Common myeloid progenitor, CD34-positive (primary cell): ENCODE measurements around the gene SELENOO.
A peak's percentile ranks its signal among the peaks of the same experiment; 100 is the strongest.

Experiments used
- CTCF ChIA-PET: fragments of 350-600 bp; sonication (Branson Sonifier 250); formaldehyde crosslinking; loops from one replicate; lab custom pipeline; 2021; ENCODE audit warnings: antibody characterized with exemption; lab: Charles Lee
- POLR2A ChIA-PET: fragments of 350-600 bp; sonication (Branson Sonifier 250); formaldehyde crosslinking; loops from one replicate; lab custom pipeline; 2021; ENCODE audit warnings: antibody characterized with exemption; lab: Charles Lee
- DNase-seq, 3 donors: peaks; one replicate each; pipeline versions ENCODE4 v3.0.0 to v3.0.0-alpha.2; 2013
- H3K27ac ChIP-seq, 2 experiments: 1 replicate in 1 of 2; 2 replicates in 1 of 2; pipeline ENCODE4 v1.7.0; 2013; ENCODE audit warnings: inconsistent platforms in 2 of 2, low read length in 2 of 2, mild to moderate bottlenecking in 2 of 2, low read depth in 1 of 2, moderate library complexity in 1 of 2; ENCODE audit not compliant: severe bottlenecking in 2 of 2, insufficient read depth in 1 of 2, poor library complexity in 1 of 2
- H3K27me3 ChIP-seq, 5 experiments: replicated peaks in 2 of 5; 1 replicate in 3 of 5; 2 replicates in 2 of 5; pipeline versions ENCODE4 v1.6.1 to v1.7.0; 2013; ENCODE audit warnings: low read length in 4 of 5, mild to moderate bottlenecking in 2 of 5, moderate library complexity in 2 of 5, inconsistent platforms in 1 of 5; ENCODE audit not compliant: insufficient read depth in 5 of 5, control insufficient read depth in 4 of 5
- H3K36me3 ChIP-seq, 4 experiments: 1 replicate in 2 of 4; 2 replicates in 2 of 4; pipeline versions ENCODE4 v1.6.1 to v1.7.0; 2013; ENCODE audit warnings: low read length in 3 of 4, control low read depth in 1 of 4, mild to moderate bottlenecking in 1 of 4; ENCODE audit not compliant: control insufficient read depth in 4 of 4, insufficient read depth in 4 of 4
- H3K4me1 ChIP-seq, 4 experiments: 1 replicate in 3 of 4; 2 replicates in 1 of 4; pipeline versions ENCODE4 v1.6.1 to v1.7.1; 2013; ENCODE audit warnings: low read length in 3 of 4, mild to moderate bottlenecking in 3 of 4, control low read depth in 1 of 4, inconsistent platforms in 1 of 4, moderate library complexity in 1 of 4; ENCODE audit not compliant: control insufficient read depth in 4 of 4, insufficient read depth in 4 of 4; ENCODE audit errors: control extremely low read depth in 1 of 4
- H3K4me3 ChIP-seq, 7 experiments: 1 replicate in 4 of 7; 2 replicates in 3 of 7; pipeline versions ENCODE4 v1.5.1 to v1.7.0; 2013; ENCODE audit warnings: mild to moderate bottlenecking in 7 of 7, low read length in 6 of 7, moderate library complexity in 6 of 7, inconsistent platforms in 2 of 7, low read depth in 2 of 7, control low read depth in 1 of 7; ENCODE audit not compliant: insufficient read depth in 4 of 7, control insufficient read depth in 1 of 7; ENCODE audit errors: extremely low read depth in 1 of 7
- H3K9me3 ChIP-seq, 5 experiments: 1 replicate in 4 of 5; 2 replicates in 1 of 5; pipeline versions ENCODE4 v1.6.1 to v1.7.1; 2013; ENCODE audit warnings: low read length in 4 of 5, mild to moderate bottlenecking in 2 of 5, inconsistent platforms in 1 of 5, low read depth in 1 of 5, moderate library complexity in 1 of 5; ENCODE audit not compliant: control insufficient read depth in 4 of 5, insufficient read depth in 2 of 5; ENCODE audit errors: control extremely low read depth in 1 of 5
- WGBS: methylation state at CpG from one replicate; pipeline ENCODE4 v1.1.5; 2013; ENCODE audit not compliant: insufficient coverage; 5-methylcytosine and 5-hydroxymethylcytosine counted together

The SELENOO gene

DNA sequence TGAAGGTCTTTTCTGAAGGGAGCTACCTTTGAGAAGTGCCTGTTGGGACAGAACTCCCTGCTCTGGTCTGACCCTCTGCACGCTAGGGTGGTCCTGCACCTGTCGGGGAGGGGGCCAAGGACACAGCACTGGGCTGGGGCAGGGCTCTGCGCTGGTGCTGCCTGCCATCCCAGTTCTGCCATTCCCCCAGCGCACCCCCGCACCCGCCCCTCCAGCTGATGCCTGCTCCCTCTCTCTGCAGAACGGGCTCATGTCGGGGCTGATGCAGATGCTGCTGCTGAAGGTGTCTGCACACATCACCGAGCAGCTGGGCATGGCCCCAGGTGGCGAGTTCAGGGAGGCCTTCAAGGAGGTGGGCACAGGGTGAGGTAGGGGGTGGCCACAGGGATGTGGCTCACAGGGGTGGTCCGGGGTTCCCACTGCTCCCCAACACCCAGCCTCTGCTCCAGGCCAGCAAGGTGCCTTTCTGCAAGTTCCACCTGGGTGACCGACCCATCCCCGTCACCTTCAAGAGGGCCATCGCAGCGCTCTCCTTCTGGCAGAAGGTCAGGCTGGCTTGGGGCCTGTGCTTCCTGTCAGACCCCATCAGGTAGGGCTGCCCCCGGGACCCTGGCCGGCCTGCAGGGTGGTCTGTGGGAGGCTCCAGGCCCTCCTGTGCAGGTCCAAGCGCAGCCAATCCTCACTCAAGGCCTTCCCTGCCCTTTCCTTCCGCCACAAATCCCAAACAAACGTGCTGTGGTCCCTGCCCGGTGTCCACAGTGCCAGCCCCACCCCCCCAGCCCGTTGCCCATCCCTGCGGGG lies 3.6 kb upstream of the SELENOO start:
- Histone ChIP-seq H3K4me3 (no peak overlapping the region), H3K36me3 (peaks cover 2 to 64% (median 30%) of the 10 kb centered on the region in 4 experiments), H3K4me1 (peaks cover 0 to 40% (median 33%) of the 10 kb centered on the region in 4 experiments), H3K9me3 (no peaks in the 10 kb centered on the region), H3K27me3 (no peaks in the 10 kb centered on the region), H3K27ac (no peak overlapping the region)
- POLR2A ChIA-PET = no interaction called here
- CTCF ChIA-PET = no interaction called here
- 96% methylated on average over 18 of the region's 23 CpGs for WGBS
- no peak for DNase-seq

DNA sequence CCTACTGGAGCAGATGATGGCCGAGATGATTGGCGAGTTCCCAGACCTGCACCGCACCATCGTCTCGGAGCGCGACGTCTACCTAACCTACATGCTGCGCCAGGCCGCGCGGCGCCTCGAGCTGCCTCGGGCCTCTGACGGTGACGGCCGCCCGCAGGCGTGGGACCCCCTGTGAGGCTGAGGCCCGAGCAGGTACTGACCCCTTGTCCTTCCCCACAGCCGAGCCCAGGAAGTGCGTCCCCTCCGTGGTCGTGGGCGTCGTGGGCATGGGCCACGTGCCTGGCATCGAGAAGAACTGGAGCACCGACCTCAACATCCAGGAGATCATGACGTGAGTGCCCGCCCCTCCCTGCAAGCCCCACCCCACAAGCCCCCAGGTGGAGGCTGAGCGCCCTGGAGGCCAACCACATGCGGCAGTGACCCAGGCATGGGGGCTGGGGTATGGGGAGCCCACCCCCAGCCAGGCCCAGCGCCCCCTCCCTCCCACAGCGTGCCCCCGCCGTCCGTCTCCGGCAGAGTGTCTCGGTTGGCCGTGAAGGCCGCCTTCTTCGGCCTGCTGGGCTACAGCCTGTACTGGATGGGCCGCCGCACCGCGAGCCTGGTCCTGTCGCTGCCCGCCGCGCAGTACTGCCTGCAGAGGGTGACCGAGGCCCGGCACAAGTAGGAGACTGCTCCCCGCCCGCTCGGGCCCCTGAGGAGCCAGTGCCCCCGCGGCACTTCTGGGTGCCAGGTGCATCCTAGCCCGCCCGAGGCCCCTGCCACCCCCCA lies 2.8 kb upstream of the SELENOO start:
- no peaks in the 10 kb centered on the region for H3K9me3 ChIP-seq
- CTCF ChIA-PET = no interaction called here
- POLR2A ChIA-PET = interaction anchor here (0.6 to 1.0 kb wide), 2 partner anchors 7 to 8 kb away, joined by 3 to 4 read pairs; no protein-coding TSS in a partner anchor
- H3K4me1 ChIP-seq = peaks cover 0 to 33% (median 27%) of the 10 kb centered on the region in 4 experiments
- no peak overlapping the region for H3K27ac ChIP-seq
- DNase-seq = no peak
- no peaks in the 10 kb centered on the region for H3K27me3 ChIP-seq
- H3K36me3 ChIP-seq = peaks cover 2 to 62% (median 30%) of the 10 kb centered on the region in 4 experiments
- 98% methylated on average over 50 of the region's 61 CpGs for WGBS
- H3K4me3 ChIP-seq = no peak overlapping the region

DNA sequence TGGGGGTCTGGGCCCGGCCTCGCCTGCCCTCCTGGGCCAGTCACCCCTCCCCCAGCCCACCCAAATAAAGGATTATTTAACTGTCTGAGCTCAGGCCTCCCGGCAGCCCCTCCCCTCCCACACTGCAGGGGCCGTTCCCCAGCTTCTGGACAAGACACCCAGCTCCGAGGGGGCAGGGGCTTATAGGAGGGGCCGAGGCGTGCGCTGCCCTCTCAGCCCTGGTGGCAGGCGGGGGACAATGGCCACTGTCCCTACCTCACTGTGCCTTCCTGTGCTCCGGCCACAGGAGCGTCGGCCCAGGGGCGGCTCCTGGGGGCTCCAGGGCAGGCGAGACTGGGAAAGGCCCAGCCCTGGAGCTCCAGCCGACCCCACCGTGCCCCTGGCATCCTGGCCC lies 2.2 kb upstream of the SELENOO start:
- 92% methylated on average over 13 of the region's 16 CpGs for WGBS
- Histone ChIP-seq H3K27ac (no peak overlapping the region), H3K9me3 (no peaks in the 10 kb centered on the region), H3K4me1 (peaks cover 0 to 28% (median 22%) of the 10 kb centered on the region in 4 experiments), H3K4me3 (no peak overlapping the region), H3K27me3 (no peaks in the 10 kb centered on the region), H3K36me3 (peaks cover 2 to 62% (median 33%) of the 10 kb centered on the region in 4 experiments)
- ChIA-PET CTCF (no interaction called here), POLR2A (interaction anchor here (0.6 to 1.0 kb wide), 2 partner anchors 8 to 9 kb away, joined by 3 to 4 read pairs; no protein-coding TSS in a partner anchor)
- no peak for DNase-seq

DNA sequence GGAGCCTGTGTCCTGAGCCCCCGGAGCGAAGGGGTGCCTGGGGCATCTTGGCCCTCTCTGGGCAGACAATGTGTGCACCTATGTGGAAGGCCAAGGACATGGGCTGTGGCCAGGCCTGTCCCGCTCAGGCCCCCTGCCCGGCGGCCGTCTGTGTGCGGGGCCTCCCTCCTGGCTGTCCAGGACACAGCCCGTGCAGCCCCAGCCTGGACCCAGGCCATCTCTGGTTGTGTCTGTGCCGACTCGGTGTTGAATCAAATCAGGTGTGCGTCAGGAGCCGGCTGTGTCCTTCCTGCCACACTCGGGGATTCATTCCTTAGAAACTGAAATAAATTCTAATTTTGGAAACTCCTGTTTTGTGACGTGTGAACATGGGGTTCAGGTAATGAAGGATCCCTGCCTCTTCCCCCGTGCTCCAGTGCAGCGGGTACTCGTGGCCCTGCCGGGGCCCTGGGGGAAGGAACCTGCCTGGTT lies 1.5 kb upstream of the SELENOO start:
- WGBS = 96% methylated on average over 15 of the region's 18 CpGs
- no peaks in the 10 kb centered on the region for H3K27me3 ChIP-seq
- peak overlapping the region in 1 of 7 experiments; percentile 62 for H3K4me3 ChIP-seq
- no peak for DNase-seq
- CTCF ChIA-PET = interaction anchor here (0.7 kb wide), 1 partner anchor 8 kb away, joined by 3 read pairs; no protein-coding TSS in a partner anchor
- POLR2A ChIA-PET = interaction anchor here (4.9 kb wide), 1 partner anchor 8 kb away, joined by 55 read pairs; no protein-coding TSS in a partner anchor
- H3K27ac ChIP-seq = no peak overlapping the region
- no peaks in the 10 kb centered on the region for H3K9me3 ChIP-seq
- H3K36me3 ChIP-seq = peaks cover 2 to 60% (median 30%) of the 10 kb centered on the region in 4 experiments
- H3K4me1 ChIP-seq = peaks cover 0 to 24% (median 21%) of the 10 kb centered on the region in 4 experiments

DNA sequence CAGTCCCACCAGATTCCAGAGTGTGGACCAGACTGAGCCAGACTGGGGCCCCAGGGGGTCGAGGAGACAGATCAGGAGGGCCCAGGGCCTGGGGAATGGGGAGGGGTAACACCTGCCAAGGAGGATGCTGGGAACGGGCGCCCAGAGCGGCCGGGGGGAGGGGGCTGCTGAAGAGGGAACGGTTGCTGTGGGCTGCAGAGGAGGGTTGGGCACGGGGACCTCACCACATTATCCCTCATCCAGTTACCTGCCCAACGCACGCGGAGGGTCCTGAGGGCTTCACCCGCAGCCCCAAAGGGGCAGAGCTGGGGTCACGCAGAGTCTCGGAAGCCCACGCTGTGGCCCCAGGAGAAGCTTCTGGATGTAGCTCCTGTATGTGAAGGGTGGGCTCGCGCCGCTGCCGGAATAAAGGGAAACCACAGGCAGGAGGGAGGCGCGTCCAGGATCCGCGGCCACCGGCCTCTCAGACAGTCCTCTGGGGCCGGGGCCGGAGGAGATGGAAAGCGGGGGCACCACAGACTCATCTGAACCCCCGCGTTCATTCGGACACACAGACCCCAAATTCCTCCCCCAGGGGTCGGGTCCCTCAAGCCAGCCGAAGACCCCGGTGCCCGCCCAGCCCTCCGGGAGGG lies 866 bp upstream of the SELENOO start:
- H3K4me3 ChIP-seq = peak overlapping the region; percentile 23 to 81 (median 63)
- no peaks in the 10 kb centered on the region for H3K27me3 ChIP-seq
- H3K9me3 ChIP-seq = no peaks in the 10 kb centered on the region
- peak overlapping the region; percentile 25 to 58 for H3K27ac ChIP-seq
- ChIA-PET CTCF (interaction anchor here (0.7 kb wide), 1 partner anchor 9 kb away, joined by 3 read pairs; no protein-coding TSS in a partner anchor), POLR2A (interaction anchor here (4.9 kb wide), 1 partner anchor 9 kb away, joined by 55 read pairs; no protein-coding TSS in a partner anchor)
- H3K4me1 ChIP-seq = peaks cover 0 to 31% (median 23%) of the 10 kb centered on the region in 4 experiments
- H3K36me3 ChIP-seq = peaks cover 2 to 55% (median 26%) of the 10 kb centered on the region in 4 experiments
- WGBS = 3% methylated on average over 27 of the region's 34 CpGs
- DNase-seq = peak in 1 of 3 donors; percentile 40

DNA sequence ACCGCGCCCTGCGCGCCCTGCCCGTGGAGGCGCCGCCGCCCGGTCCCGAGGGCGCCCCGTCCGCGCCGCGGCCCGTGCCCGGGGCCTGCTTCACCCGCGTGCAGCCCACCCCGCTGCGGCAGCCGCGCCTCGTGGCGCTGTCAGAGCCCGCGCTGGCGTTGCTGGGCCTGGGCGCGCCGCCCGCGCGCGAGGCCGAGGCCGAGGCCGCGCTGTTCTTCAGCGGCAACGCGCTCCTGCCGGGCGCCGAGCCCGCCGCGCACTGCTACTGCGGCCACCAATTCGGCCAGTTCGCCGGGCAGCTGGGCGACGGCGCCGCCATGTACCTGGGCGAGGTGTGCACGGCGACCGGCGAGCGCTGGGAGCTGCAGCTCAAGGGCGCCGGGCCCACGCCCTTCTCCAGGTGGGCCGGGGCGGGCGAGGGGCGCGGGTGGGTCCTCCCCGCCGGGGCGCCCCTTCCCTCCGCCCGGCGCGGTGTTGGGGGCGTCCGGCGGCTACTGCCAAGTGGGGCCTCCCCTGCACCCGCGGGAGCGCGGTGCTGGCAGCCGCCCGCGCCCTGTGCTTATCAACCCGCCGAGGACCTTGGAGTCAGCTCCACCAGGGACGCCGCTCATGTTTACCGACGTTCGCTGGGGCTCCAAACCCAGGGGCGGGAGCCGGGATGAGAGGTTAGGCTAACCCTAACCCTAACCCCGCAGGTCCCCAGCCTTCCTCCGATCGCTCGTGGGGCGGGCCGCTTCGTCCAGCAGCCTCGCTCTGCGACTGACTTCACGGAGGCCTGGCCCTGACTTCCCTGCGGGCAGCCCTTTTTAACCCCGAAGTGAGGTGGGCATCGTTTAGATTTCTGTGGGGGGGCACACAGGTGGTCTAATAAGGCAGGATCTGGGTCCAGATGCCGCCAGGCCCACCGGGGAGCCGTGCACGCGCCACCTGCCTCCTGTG lies 649 bp downstream of the SELENOO start:
- Histone ChIP-seq H3K9me3 (no peaks in the 10 kb centered on the region), H3K36me3 (peaks cover 2 to 55% (median 24%) of the 10 kb centered on the region in 4 experiments), H3K27me3 (no peaks in the 10 kb centered on the region), H3K27ac (no peak overlapping the region), H3K4me3 (peak overlapping the region; percentile 49 to 81 (median 67)), H3K4me1 (peaks cover 0 to 32% (median 22%) of the 10 kb centered on the region in 4 experiments)
- ChIA-PET POLR2A (interaction anchor here (4.9 kb wide), 1 partner anchor 10 kb away, joined by 55 read pairs; no protein-coding TSS in a partner anchor), CTCF (interaction anchor here (0.8 to 1.0 kb wide), 2 partner anchors 9 to 20 kb away, joined by 3 read pairs; no protein-coding TSS in a partner anchor)
- no peak for DNase-seq
- 4% methylated on average over 108 of the region's 115 CpGs for WGBS
